HG03139 (cell line): ENCODE measurements around the gene WDR90.
"Not testable (repeated sequence)": the region's sequence is repeated elsewhere in the genome, so short reads cannot be mapped to it uniquely, and the experiment has no call there.

ENCODE experiments used
- ATAC-seq: cut with Tn5 transposase; IDR thresholded peaks from one replicate; pipeline ENCODE4 v1.9.1; 2021; ENCODE audit not compliant: unreplicated experiment

Gene WDR90

GRCh38 chr16:704552-705380 lies 55.6 kb downstream of the WDR90 start:
- ATAC-seq, result no peak

- no peak for ATAC-seq
These were observed 56.4 kb downstream of the WDR90 start, which contains the start of gene FBXL16 for GRCh38 chr16:705431-706188. FBXL16 (minus strand) TSS chr16:705801; CDS start chr16:697405, 8,396 bp downstream.

- ATAC-seq, result no peak
These were observed 57.3 kb downstream of the WDR90 start for GRCh38 chr16:706189-707061.

- ATAC-seq, result no peak
These were observed 57.9 kb downstream of the WDR90 start for GRCh38 chr16:707062-707538.

- no peak for ATAC-seq
These were observed 58.9 kb downstream of the WDR90 start for GRCh38 chr16:708019-708418.

- ATAC-seq, result no peak
These were observed 59.8 kb downstream of the WDR90 start for GRCh38 chr16:708959-709358.

GRCh38 chr16:709566-710499 lies 60.7 kb downstream of the WDR90 start:
- ATAC-seq, result no peak

- no peak for ATAC-seq
These were observed 61.4 kb downstream of the WDR90 start for GRCh38 chr16:710500-711075.

- no peak for ATAC-seq
These were observed 61.9 kb downstream of the WDR90 start for GRCh38 chr16:711084-711483.

GRCh38 chr16:711548-712320 lies 62.6 kb downstream of the WDR90 start:
- ATAC-seq, result no peak

- ATAC-seq, result not testable (repeated sequence)
These were observed 63.6 kb downstream of the WDR90 start for GRCh38 chr16:712740-713250.

GRCh38 chr16:714079-714478 lies 64.9 kb downstream of the WDR90 start:
- no peak for ATAC-seq

- ATAC-seq, result peak; percentile 72
These were observed 65.7 kb downstream of the WDR90 start, which contains the start of gene METRN for GRCh38 chr16:714558-715476. METRN (plus strand) TSS chr16:715118; CDS start chr16:715290, 172 bp downstream.

- no peak for ATAC-seq
These were observed 66.5 kb downstream of the WDR90 start for GRCh38 chr16:715477-716199.

- no peak for ATAC-seq
These were observed 67.0 kb downstream of the WDR90 start for GRCh38 chr16:716200-716568.

GRCh38 chr16:716768-717325 lies 67.7 kb downstream of the WDR90 start:
- ATAC-seq, result no peak
